ENCODE results near the gene PIF1. TPM values are rescaled to one million over a fixed set of nuclear protein-coding genes. Genes with fewer than 3 reads are reported as not detected.

PIF1 gene
- polyA plus RNA-seq, 1 experiment: 6.2 TPM

DNA sequence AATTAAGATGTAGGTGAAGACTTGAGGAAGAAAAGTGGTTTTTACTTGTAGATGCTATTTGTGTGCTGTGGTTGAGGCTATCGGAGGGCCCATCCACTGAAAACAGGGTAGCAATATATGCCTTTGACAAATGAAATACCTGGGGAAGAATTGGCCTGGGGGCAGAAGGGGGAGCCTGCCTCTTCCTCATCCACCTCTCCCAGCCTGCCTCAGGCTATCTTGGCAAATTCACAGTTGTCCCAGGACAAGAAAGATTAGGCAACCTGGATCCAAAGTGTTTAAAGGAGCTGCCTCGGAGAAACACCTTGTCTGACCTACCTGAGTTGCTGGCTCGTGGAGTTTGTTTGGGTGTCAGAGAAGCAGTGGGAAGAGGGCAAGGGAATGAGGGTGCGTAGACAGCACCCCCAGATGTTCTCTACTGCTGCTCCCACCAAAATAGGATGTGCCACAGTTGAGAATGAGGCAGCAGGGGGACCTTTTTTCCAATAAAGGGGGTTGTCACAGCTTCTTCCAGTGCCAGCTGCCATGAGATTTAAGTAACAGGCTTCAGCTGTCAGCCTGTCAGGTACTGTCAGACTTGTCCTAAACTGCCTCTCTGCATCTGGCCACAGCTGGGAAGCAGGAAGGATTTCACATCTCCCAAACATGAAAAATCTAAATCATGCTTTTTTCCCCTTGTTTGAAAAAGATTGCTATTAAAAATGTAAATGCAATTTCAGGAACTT, 25.5 kb upstream of the PIF1 start:
- TF ChIP-seq, protein P1, sequence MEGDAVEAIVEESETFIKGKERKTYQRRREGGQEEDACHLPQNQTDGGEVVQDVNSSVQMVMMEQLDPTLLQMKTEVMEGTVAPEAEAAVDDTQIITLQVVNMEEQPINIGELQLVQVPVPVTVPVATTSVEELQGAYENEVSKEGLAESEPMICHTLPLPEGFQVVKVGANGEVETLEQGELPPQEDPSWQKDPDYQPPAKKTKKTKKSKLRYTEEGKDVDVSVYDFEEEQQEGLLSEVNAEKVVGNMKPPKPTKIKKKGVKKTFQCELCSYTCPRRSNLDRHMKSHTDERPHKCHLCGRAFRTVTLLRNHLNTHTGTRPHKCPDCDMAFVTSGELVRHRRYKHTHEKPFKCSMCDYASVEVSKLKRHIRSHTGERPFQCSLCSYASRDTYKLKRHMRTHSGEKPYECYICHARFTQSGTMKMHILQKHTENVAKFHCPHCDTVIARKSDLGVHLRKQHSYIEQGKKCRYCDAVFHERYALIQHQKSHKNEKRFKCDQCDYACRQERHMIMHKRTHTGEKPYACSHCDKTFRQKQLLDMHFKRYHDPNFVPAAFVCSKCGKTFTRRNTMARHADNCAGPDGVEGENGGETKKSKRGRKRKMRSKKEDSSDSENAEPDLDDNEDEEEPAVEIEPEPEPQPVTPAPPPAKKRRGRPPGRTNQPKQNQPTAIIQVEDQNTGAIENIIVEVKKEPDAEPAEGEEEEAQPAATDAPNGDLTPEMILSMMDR (IDR thresholded peaks at IDR 0.05; ENCODE audit: low read depth, low read length): no peak
- peak overlapping the region; percentile 91 for H3K27ac ChIP-seq (ENCODE audit: low read depth, low read length)
- H3K9me3 ChIP-seq (ENCODE audit: control insufficient read depth, insufficient read depth, low read length): no peaks in the 10 kb centered on the region
- ChIA-PET CTCF (interaction anchor here (0.8 kb wide), 1 partner anchor 15 kb away, joined by 5 read pairs; no protein-coding TSS in a partner anchor), POLR2A (interaction anchor here (0.8 to 1.8 kb wide), 11 partner anchors 8 to 219 kb away, joined by 3 to 18 read pairs (median 4); partner anchors contain the start of genes PIF1 and SPG21)
- DNase-seq (ENCODE audit: low read depth, low spot score): no peak
- no peak overlapping the region for H3K4me3 ChIP-seq (ENCODE audit: low read depth, low read length)
- no peaks in the 10 kb centered on the region for H3K27me3 ChIP-seq (ENCODE audit: control insufficient read depth, insufficient read depth, low read length)

DNA sequence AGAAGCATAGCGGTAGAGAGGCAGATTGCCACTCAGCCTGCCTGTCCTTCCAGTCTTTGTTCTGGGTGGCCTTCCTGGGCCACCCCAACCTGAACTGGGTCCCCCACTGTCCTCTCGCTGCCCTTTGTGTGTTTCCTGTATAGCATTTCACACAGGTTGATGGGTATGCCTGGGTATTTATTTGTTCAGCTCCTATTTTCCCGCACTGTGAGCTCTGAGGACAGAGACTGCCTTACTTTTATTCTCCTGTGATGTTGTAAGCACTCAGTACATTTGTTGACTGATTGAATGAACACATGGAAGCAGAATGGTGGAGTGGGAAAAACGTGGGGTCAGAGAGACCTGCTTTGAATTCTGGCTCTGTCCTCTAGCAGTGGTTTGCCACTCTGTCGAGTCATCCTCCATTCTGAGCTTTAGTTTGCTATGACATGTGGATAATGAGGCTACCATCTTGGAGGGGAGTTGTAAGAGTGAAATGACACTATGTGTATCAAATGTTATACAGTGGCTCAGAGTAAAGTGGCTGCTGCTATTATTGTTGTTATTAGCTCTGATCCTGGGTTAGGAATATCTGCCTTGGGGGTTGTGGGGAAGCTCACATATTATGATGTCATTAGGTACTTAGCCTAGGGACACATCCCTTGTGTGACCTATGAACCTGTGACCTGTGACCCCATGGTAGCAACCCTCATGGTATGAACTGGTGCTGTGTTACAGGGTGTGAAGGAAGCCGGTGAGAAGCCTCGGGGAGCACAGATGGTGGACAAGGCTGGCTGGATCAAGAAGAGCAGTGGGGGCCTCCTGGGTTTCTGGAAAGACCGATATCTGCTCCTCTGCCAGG, 22.6 kb upstream of the PIF1 start:
- Histone ChIP-seq H3K27ac (ENCODE audit: low read depth, low read length) (no peak overlapping the region), H3K4me3 (ENCODE audit: low read depth, low read length) (no peak overlapping the region), H3K27me3 (ENCODE audit: control insufficient read depth, insufficient read depth, low read length) (no peaks in the 10 kb centered on the region), H3K9me3 (ENCODE audit: control insufficient read depth, insufficient read depth, low read length) (no peaks in the 10 kb centered on the region)
- DNase-seq (ENCODE audit: low read depth, low spot score): no peak
- CTCF ChIA-PET: interaction anchor here (1.4 kb wide), 1 partner anchor 12 kb away, joined by 7 read pairs; no protein-coding TSS in a partner anchor
- TF ChIP-seq, protein P1 (IDR thresholded peaks at IDR 0.05; ENCODE audit: low read depth, low read length): no peak
- POLR2A ChIA-PET: no interaction called here

DNA sequence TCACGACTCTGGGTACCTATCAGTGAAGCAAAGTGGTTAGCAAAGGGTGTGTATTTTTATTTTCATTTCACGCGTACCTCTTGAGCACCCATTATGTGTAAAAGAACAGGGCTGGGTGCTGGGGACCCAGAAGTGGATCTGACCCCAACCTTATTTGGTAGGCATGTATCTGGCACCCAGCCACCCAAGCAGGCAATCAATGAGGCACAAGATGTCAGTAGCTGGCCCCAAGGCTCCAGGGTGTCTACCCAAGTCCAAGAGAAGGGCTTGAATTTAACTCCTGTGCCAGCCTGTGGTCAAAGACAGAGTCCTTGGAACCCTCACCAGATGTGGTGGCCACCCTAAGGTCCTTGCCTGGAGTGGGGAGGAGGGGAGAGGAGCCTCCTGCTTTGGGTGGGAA, 22.0 kb upstream of the PIF1 start:
- H3K27ac ChIP-seq (ENCODE audit: low read depth, low read length): no peak overlapping the region
- no peak for DNase-seq (ENCODE audit: low read depth, low spot score)
- ChIA-PET POLR2A (no interaction called here), CTCF (interaction anchor here (1.4 kb wide), 1 partner anchor 12 kb away, joined by 7 read pairs; no protein-coding TSS in a partner anchor)
- H3K4me3 ChIP-seq (ENCODE audit: low read depth, low read length): no peak overlapping the region
- H3K9me3 ChIP-seq (ENCODE audit: control insufficient read depth, insufficient read depth, low read length): no peaks in the 10 kb centered on the region
- TF ChIP-seq, protein P1 (IDR thresholded peaks at IDR 0.05; ENCODE audit: low read depth, low read length): no peak
- H3K27me3 ChIP-seq (ENCODE audit: control insufficient read depth, insufficient read depth, low read length): no peaks in the 10 kb centered on the region

DNA sequence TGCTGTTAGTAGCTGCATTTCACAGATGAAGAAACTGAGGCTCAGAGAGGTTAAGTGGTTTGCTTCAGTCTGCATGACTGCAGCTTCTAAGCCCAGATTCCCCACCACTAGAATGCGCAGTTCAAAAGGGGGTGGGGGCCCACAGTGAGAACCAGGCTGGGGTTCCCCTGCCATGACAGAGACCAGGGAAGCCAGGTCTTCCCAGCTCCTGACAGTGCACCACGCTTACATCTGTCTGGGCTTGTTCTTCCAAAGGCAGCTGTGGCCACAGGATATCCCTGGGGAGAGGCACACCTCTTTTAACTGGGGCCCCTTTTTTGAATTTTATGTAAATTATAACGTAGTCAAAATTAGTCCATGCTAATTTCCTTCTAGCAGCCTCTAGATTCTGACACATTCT, 21.6 kb upstream of the PIF1 start:
- POLR2A ChIA-PET: interaction anchor here (1.2 kb wide), 1 partner anchor 14 kb away, joined by 3 read pairs; no protein-coding TSS in a partner anchor

More for the DNA sequence above, 21.6 kb upstream of the PIF1 start:
- Histone ChIP-seq H3K27me3 (ENCODE audit: control insufficient read depth, insufficient read depth, low read length) (no peaks in the 10 kb centered on the region), H3K27ac (ENCODE audit: low read depth, low read length) (no peak overlapping the region), H3K9me3 (ENCODE audit: control insufficient read depth, insufficient read depth, low read length) (no peaks in the 10 kb centered on the region), H3K4me3 (ENCODE audit: low read depth, low read length) (no peak overlapping the region)
- TF ChIP-seq, protein P1 (IDR thresholded peaks at IDR 0.05; ENCODE audit: low read depth, low read length): no peak
- CTCF ChIA-PET: no interaction called here
- DNase-seq (ENCODE audit: low read depth, low spot score): no peak
